ENCODE results near the gene BTN3A1.
"Not testable (repeated sequence)": the region's sequence is repeated elsewhere in the genome, so short reads cannot be mapped to it uniquely, and the experiment has no call there.

Gene BTN3A1

DNA sequence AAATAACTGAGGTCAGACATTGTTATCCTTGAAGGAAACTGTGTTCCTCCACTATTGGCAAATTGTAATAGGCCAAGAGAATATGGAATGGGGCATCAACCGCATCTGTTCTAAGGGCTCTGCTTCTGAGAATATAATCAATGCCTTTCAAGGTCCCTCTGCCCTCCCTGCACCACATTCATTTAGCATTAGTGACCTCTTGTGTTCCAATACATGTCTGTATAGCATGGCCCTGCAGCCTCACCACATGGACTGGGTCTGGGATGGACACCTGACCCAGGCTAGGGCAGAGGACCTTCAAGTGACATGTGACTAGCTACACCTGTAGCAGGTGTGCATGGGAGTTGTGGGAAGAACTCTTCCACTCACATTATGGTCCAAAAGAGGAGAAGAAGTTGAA lies 14.2 kb downstream of the BTN3A1 start:
- Histone ChIP-seq H3K4me3 (ENCODE audit: low read length) (no peak overlapping the region), H3K27ac (ENCODE audit: low read length) (no peak overlapping the region), H3K27me3 (ENCODE audit: control insufficient read depth, insufficient read depth, low read length) (no peaks in the 10 kb centered on the region), H3K9ac (ENCODE audit: low read length) (no peak overlapping the region), H3K9me3 (ENCODE audit: control insufficient read depth, low read depth, low read length) (no peaks in the 10 kb centered on the region), H3K4me1 (ENCODE audit: control insufficient read depth, low read depth, low read length) (peaks cover 10% of the 10 kb centered on the region), H3K36me3 (ENCODE audit: control insufficient read depth, low read depth, low read length) (no peaks in the 10 kb centered on the region)

- peaks cover 10% of the 10 kb centered on the region for H3K4me1 ChIP-seq (ENCODE audit: control insufficient read depth, low read depth, low read length)
- not testable (repeated sequence) for H3K4me3 ChIP-seq (ENCODE audit: low read length); H3K36me3 ChIP-seq (ENCODE audit: control insufficient read depth, low read depth, low read length); H3K9ac ChIP-seq (ENCODE audit: low read length); H3K27me3 ChIP-seq (ENCODE audit: control insufficient read depth, insufficient read depth, low read length); H3K27ac ChIP-seq (ENCODE audit: low read length); H3K9me3 ChIP-seq (ENCODE audit: control insufficient read depth, low read depth, low read length)
Observed at GRCh38 chr6:26418077-26418476, 16.0 kb downstream of the BTN3A1 start.

DNA sequence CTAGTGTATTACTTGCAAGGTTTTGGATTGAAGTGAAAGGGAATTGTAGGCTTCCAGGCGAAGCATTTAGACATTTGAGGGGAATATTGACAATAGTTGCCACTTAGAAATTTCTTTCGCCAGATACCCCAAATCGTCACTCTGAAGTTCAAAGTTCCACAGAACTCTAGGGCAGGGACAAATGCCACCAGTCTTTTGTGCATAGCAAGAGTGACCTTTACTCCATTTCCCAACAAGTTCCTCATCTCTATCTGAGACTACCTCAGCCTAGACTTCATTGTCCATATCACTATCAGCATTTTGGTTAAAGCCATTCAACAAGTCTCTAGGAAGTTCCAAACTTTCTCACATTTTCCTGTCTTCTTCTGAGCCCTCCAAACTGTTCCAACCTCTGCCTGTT lies 16.7 kb downstream of the BTN3A1 start:
- H3K4me1 ChIP-seq (ENCODE audit: control insufficient read depth, low read depth, low read length), result peaks cover 10% of the 10 kb centered on the region
- not testable (repeated sequence) for H3K36me3 ChIP-seq (ENCODE audit: control insufficient read depth, low read depth, low read length); H3K9me3 ChIP-seq (ENCODE audit: control insufficient read depth, low read depth, low read length); H3K4me3 ChIP-seq (ENCODE audit: low read length); H3K9ac ChIP-seq (ENCODE audit: low read length); H3K27me3 ChIP-seq (ENCODE audit: control insufficient read depth, insufficient read depth, low read length); H3K27ac ChIP-seq (ENCODE audit: low read length)

DNA sequence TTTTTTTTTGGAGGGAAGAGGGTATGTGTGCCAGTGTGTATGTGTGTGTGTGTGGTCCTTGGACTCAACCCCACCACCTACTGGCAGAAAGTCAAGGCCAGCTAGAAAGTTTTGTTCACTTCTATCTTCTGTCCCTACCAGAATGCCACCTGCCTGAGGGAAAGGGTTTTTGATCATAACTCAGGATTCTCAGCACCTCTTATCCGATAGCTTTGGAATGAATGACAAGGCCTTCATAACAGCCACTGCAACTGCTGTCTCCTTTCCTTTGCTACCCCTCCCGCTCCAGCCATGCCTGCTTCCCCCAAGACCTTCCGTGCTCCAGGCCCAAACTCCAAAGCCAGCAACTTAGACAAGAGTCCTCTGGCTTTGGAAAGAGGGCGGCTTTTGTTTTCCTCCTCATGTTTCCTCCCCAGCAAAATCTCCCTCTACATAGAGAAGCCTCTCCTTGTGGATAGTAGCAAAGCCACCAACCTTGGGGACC lies 18.7 kb downstream of the BTN3A1 start:
- no peaks in the 10 kb centered on the region for H3K9me3 ChIP-seq (ENCODE audit: control insufficient read depth, low read depth, low read length)
- peak overlapping the region; percentile 95 for H3K4me3 ChIP-seq (ENCODE audit: low read length)
- peak overlapping the region; percentile 83 for H3K9ac ChIP-seq (ENCODE audit: low read length)
- no peaks in the 10 kb centered on the region for H3K27me3 ChIP-seq (ENCODE audit: control insufficient read depth, insufficient read depth, low read length)
- peaks cover 10% of the 10 kb centered on the region for H3K4me1 ChIP-seq (ENCODE audit: control insufficient read depth, low read depth, low read length)
- no peaks in the 10 kb centered on the region for H3K36me3 ChIP-seq (ENCODE audit: control insufficient read depth, low read depth, low read length)
- H3K27ac ChIP-seq (ENCODE audit: low read length), result peak overlapping the region; percentile 88

DNA sequence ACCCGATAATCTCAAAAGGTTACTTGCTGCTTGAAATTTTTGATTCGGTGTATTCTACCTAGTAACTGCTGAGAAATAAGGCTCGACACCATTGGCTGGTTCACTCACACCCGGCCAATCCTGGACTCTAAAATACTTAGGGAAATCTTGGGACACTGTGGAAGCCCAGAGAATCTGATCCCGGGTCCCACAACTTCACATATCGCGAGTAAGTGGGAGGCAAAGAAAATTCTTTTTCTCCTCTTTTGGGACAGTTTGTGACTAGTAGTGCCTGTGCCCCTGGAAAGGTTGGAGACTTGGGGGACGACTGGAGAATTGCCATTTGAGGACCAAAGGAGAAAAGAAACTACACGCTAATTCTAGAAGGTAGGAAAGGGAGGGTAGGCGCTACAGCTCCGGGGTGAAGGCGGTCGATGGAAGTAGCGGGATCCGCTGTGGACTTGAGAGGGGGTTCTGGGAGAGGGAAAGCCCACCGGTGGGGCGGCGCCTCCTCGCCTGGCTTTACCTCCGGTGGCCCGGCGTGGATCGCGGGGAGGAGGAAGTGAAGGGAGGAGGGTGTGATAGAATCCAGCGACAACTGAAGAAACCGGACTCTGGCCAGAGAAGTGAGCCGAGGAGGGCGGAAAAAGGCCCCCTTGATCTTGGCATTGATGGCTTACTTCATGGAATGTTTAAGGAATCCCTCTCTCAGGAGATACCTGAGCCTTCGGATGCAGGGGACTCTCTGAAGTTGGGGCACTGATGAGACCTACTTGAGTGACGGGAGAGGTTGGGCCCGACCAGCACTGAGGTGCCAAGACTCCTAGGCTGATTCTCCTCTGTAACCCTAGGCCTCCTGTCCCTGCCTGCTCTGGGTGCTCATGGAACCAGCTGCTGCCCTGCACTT lies 19.4 kb downstream of the BTN3A1 start:
- Histone ChIP-seq H3K27ac (ENCODE audit: low read length) (peak overlapping the region; percentile 88), H3K9me3 (ENCODE audit: control insufficient read depth, low read depth, low read length) (no peaks in the 10 kb centered on the region), H3K4me3 (ENCODE audit: low read length) (peak overlapping the region; percentile 95), H3K4me1 (ENCODE audit: control insufficient read depth, low read depth, low read length) (peaks cover 10% of the 10 kb centered on the region), H3K27me3 (ENCODE audit: control insufficient read depth, insufficient read depth, low read length) (no peaks in the 10 kb centered on the region), H3K36me3 (ENCODE audit: control insufficient read depth, low read depth, low read length) (no peaks in the 10 kb centered on the region), H3K9ac (ENCODE audit: low read length) (peak overlapping the region; percentile 83)

- H3K27me3 ChIP-seq (ENCODE audit: control insufficient read depth, insufficient read depth, low read length), result no peaks in the 10 kb centered on the region
- no peaks in the 10 kb centered on the region for H3K9me3 ChIP-seq (ENCODE audit: control insufficient read depth, low read depth, low read length)
- peak overlapping the region; percentile 95 for H3K4me3 ChIP-seq (ENCODE audit: low read length)
- no peak overlapping the region for H3K9ac ChIP-seq (ENCODE audit: low read length)
- H3K4me1 ChIP-seq (ENCODE audit: control insufficient read depth, low read depth, low read length), result peaks cover 10% of the 10 kb centered on the region
- H3K27ac ChIP-seq (ENCODE audit: low read length), result no peak overlapping the region
- peaks cover 8% of the 10 kb centered on the region for H3K36me3 ChIP-seq (ENCODE audit: control insufficient read depth, low read depth, low read length)
Observed at GRCh38 chr6:26422329-26422728, 20.3 kb downstream of the BTN3A1 start.

GRCh38 chr6:26426691-26427450 lies 24.8 kb downstream of the BTN3A1 start:
- H3K27me3 ChIP-seq (ENCODE audit: control insufficient read depth, insufficient read depth, low read length), result no peaks in the 10 kb centered on the region
- H3K4me1 ChIP-seq (ENCODE audit: control insufficient read depth, low read depth, low read length), result no peaks in the 10 kb centered on the region
- H3K9ac ChIP-seq (ENCODE audit: low read length), result no peak overlapping the region
- H3K36me3 ChIP-seq (ENCODE audit: control insufficient read depth, low read depth, low read length), result peaks cover 37% of the 10 kb centered on the region
- H3K4me3 ChIP-seq (ENCODE audit: low read length), result no peak overlapping the region
- no peak overlapping the region for H3K27ac ChIP-seq (ENCODE audit: low read length)
- H3K9me3 ChIP-seq (ENCODE audit: control insufficient read depth, low read depth, low read length), result no peaks in the 10 kb centered on the region

DNA sequence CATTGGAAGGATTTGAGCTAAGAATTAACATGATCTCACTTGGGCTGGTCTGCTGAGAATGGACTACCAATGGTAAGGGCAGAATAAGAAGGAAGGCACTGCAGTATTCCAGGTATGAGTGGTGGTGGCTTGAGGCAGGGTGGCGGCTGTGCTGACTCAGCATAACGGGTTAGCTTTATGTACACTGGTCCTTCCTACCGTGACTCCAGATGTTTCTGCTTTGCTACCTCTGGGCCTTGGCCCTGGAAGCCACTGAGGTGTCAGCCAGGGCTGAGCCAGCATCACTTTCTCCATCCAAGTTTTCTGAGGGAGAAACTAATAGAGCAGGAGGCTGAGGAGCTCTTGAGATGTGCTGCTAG lies 25.4 kb downstream of the BTN3A1 start:
- H3K27me3 ChIP-seq (ENCODE audit: control insufficient read depth, insufficient read depth, low read length), result no peaks in the 10 kb centered on the region
- H3K36me3 ChIP-seq (ENCODE audit: control insufficient read depth, low read depth, low read length), result peaks cover 37% of the 10 kb centered on the region
- H3K9me3 ChIP-seq (ENCODE audit: control insufficient read depth, low read depth, low read length), result no peaks in the 10 kb centered on the region
- H3K9ac ChIP-seq (ENCODE audit: low read length), result no peak overlapping the region
- no peak overlapping the region for H3K4me3 ChIP-seq (ENCODE audit: low read length)
- H3K4me1 ChIP-seq (ENCODE audit: control insufficient read depth, low read depth, low read length), result no peaks in the 10 kb centered on the region
- H3K27ac ChIP-seq (ENCODE audit: low read length), result no peak overlapping the region

GRCh38 chr6:26428206-26428605 lies 26.1 kb downstream of the BTN3A1 start:
- Histone ChIP-seq H3K4me1 (ENCODE audit: control insufficient read depth, low read depth, low read length) (no peaks in the 10 kb centered on the region), H3K27ac (ENCODE audit: low read length) (no peak overlapping the region), H3K27me3 (ENCODE audit: control insufficient read depth, insufficient read depth, low read length) (no peaks in the 10 kb centered on the region), H3K4me3 (ENCODE audit: low read length) (no peak overlapping the region), H3K9ac (ENCODE audit: low read length) (no peak overlapping the region), H3K9me3 (ENCODE audit: control insufficient read depth, low read depth, low read length) (no peaks in the 10 kb centered on the region), H3K36me3 (ENCODE audit: control insufficient read depth, low read depth, low read length) (peaks cover 37% of the 10 kb centered on the region)

GRCh38 chr6:26430787-26431186 lies 28.7 kb downstream of the BTN3A1 start:
- Histone ChIP-seq H3K27ac (ENCODE audit: low read length) (no peak overlapping the region), H3K4me1 (ENCODE audit: control insufficient read depth, low read depth, low read length) (no peaks in the 10 kb centered on the region), H3K36me3 (ENCODE audit: control insufficient read depth, low read depth, low read length) (peaks cover 37% of the 10 kb centered on the region)

DNA sequence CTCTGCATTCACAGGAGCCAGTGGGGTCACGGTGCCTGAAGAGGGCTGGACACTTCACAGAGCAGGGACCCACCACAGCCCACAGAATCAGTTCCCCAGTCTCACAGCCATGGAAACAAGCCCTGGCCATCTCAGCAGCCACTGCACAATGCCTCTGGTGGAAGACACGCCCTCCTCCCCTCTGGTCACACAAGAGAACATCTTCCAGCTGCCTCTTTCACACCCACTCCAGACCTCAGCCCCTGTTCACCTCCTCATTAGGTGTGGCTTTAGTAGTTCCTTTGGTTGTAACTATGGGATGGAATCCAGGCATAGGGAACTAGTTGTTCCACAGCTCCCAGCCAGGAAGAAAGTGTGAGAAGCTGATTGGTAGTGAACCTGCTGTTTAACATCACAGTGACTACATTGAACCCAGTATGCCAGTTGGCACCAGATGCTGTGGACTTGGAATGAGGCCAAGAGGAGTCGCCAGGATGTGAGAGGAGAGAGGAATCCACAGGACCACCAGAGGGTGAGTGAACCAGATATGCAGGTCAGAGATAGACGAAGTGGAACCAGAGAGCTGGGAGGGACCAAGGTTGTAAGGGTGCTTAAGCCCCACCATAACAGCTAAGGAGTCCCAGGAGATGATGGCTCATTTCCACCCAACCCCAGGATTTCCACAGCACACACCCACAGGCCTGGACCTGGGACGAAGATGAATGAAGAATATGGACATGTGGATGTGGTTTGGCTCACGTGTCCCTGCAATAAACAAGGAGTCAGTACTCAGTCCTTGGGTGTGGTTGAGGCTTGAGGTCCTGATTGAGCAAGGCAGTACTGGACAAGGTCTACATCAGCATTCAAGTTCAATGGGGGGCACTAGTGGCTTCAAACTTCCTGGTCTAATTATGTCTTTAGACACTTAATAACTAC lies 29.4 kb downstream of the BTN3A1 start:
- Histone ChIP-seq H3K27ac (ENCODE audit: low read length) (no peak overlapping the region), H3K4me1 (ENCODE audit: control insufficient read depth, low read depth, low read length) (no peaks in the 10 kb centered on the region), H3K36me3 (ENCODE audit: control insufficient read depth, low read depth, low read length) (peaks cover 37% of the 10 kb centered on the region), H3K27me3 (ENCODE audit: control insufficient read depth, insufficient read depth, low read length) (no peaks in the 10 kb centered on the region), H3K9me3 (ENCODE audit: control insufficient read depth, low read depth, low read length) (no peaks in the 10 kb centered on the region), H3K9ac (ENCODE audit: low read length) (no peak overlapping the region), H3K4me3 (ENCODE audit: low read length) (no peak overlapping the region)

More at GRCh38 chr6:26430787-26431186, 28.7 kb downstream of the BTN3A1 start:
- H3K9me3 ChIP-seq (ENCODE audit: control insufficient read depth, low read depth, low read length), result no peaks in the 10 kb centered on the region
- H3K9ac ChIP-seq (ENCODE audit: low read length), result no peak overlapping the region
- no peaks in the 10 kb centered on the region for H3K27me3 ChIP-seq (ENCODE audit: control insufficient read depth, insufficient read depth, low read length)
- H3K4me3 ChIP-seq (ENCODE audit: low read length), result no peak overlapping the region
